Nephron (organoid): Measurements from ENCODE around the gene ALK.

Experiments
- H3K27ac Mint-ChIP-seq, 3 experiments: 2 replicates each; pipeline ENCODE4 v1.8.0; 2020; ENCODE audit warnings: mixed read lengths in 3 of 3, mild to moderate bottlenecking in 2 of 3, moderate library complexity in 1 of 3
- H3K27me3 Mint-ChIP-seq: 2 replicates; pipeline ENCODE4 v1.8.0; 2021; ENCODE audit warnings: low read depth, mild to moderate bottlenecking, moderate library complexity, mixed read lengths
- H3K36me3 Mint-ChIP-seq: 2 replicates; pipeline ENCODE4 v1.8.0; 2020; ENCODE audit warnings: low read depth, mixed read lengths
- H3K4me1 Mint-ChIP-seq: 2 replicates; pipeline ENCODE4 v1.8.0; 2020; ENCODE audit warnings: mixed read lengths
- H3K4me3 Mint-ChIP-seq, 3 experiments: 2 replicates each; pipeline ENCODE4 v1.8.0; 2020; ENCODE audit warnings: mild to moderate bottlenecking in 3 of 3, mixed read lengths in 3 of 3, moderate library complexity in 2 of 3
- H3K9me3 Mint-ChIP-seq: 2 replicates; pipeline ENCODE4 v1.8.0; 2020; ENCODE audit warnings: mixed read lengths
- TF ChIP-seq, protein P1 (sequence below), 3 experiments: fragments of 200-600 bp; sonication (generic); IDR thresholded peaks; one replicate each; pipeline ENCODE4 v1.5.0; 2021; ENCODE audit warnings: antibody characterized with exemption in 3 of 3; ENCODE audit not compliant: unreplicated experiment in 3 of 3

Gene ALK

DNA sequence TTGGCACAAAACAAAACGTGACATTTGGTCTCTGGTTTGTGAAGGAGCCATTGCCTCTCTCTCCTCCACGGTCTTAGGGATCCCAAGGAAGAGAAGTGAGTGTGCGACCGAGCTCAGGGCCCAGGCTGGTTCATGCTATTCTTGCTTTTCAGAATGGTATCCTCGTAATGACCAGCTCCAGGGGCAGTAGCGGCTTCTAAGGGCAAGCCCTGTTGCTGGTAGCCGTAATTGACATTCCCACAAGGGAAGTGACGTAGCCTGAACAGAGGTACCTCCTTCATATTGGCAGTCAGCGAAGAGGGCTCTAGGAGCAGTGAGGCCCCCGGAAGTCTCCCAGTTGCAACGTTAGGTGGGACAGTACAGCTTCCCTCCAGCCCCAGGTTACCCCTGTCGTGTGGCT, 728.3 kb downstream of the ALK start:
- TF ChIP-seq, protein P1, sequence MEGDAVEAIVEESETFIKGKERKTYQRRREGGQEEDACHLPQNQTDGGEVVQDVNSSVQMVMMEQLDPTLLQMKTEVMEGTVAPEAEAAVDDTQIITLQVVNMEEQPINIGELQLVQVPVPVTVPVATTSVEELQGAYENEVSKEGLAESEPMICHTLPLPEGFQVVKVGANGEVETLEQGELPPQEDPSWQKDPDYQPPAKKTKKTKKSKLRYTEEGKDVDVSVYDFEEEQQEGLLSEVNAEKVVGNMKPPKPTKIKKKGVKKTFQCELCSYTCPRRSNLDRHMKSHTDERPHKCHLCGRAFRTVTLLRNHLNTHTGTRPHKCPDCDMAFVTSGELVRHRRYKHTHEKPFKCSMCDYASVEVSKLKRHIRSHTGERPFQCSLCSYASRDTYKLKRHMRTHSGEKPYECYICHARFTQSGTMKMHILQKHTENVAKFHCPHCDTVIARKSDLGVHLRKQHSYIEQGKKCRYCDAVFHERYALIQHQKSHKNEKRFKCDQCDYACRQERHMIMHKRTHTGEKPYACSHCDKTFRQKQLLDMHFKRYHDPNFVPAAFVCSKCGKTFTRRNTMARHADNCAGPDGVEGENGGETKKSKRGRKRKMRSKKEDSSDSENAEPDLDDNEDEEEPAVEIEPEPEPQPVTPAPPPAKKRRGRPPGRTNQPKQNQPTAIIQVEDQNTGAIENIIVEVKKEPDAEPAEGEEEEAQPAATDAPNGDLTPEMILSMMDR (IDR thresholded peaks at IDR 0.05; ENCODE audit: unreplicated experiment in 3 of 3) = no peak
- Mint-ChIP-seq H3K4me1 (no peaks in the 10 kb centered on the region), H3K9me3 (peaks cover 1% of the 10 kb centered on the region), H3K4me3 (no peak overlapping the region), H3K27me3 (peaks cover 10% of the 10 kb centered on the region), H3K36me3 (peaks cover 2% of the 10 kb centered on the region), H3K27ac (no peak overlapping the region)

DNA sequence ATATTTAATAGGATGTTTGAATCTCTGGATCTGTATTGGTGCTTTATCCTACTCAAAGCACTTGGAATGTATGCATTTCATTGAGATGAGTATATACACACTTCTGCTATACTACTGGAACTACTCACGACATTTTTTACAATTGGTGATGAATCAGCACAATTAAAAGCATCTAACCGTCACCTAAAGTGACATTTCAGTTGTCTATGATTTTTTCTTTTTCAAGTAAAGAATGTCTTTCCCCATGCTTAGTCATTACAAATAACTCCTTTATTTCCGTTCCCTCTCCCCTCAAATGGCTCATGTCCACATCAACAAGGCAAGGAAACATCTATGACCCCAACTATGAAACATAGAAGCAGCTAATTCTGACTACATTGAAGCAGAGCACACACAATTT, 728.9 kb downstream of the ALK start:
- Mint-ChIP-seq H3K27ac (no peak overlapping the region), H3K4me1 (no peaks in the 10 kb centered on the region), H3K36me3 (peaks cover 7% of the 10 kb centered on the region), H3K27me3 (peaks cover 10% of the 10 kb centered on the region), H3K4me3 (no peak overlapping the region), H3K9me3 (peaks cover 6% of the 10 kb centered on the region)
- TF ChIP-seq, protein P1 (IDR thresholded peaks at IDR 0.05; ENCODE audit: unreplicated experiment in 3 of 3) = no peak

DNA sequence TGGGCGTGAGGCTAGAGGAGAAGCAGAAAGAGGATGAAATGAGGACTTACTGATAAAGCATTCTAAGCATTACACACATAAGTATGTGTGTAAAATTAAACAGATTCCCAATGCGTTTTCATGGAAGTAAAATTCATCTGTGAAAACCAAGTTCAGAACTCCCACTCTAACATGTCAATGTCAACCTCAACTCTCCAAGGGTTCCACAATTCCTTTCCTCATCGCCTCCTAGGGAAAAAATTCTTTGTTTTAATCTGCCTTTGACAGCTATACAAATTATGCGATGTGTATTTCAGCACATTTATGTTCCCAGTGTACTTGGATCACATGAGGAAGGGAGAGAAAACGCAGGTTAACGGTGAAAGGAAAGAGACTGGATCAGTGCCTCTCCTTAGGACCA, 729.6 kb downstream of the ALK start:
- Mint-ChIP-seq H3K4me1 (no peaks in the 10 kb centered on the region), H3K9me3 (peaks cover 7% of the 10 kb centered on the region), H3K27ac (no peak overlapping the region), H3K27me3 (peaks cover 7% of the 10 kb centered on the region), H3K36me3 (peaks cover 9% of the 10 kb centered on the region), H3K4me3 (no peak overlapping the region)
- TF ChIP-seq, protein P1 (IDR thresholded peaks at IDR 0.05; ENCODE audit: unreplicated experiment in 3 of 3) = no peak

DNA sequence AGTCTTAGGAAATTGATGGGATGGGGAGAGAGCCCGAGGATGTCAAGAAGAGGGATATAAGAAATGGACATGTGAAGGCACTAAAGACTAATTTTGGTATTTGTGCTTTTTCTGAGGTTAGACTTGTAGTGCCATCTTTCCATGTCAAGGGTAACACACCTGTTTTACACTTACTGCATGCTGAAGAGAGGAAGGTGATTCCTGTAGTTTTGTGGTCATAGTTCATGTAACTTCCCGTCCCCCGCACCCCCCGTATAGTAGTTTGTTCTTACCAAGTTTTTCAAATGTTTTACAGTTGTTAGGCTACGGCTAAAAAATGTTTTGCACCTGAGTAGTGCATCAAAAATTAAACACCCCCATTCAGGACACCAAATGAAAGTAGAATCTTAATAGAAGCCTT, 732.3 kb downstream of the ALK start:
- peaks cover 13% of the 10 kb centered on the region for H3K36me3 Mint-ChIP-seq
- TF ChIP-seq, protein P1 (IDR thresholded peaks at IDR 0.05; ENCODE audit: unreplicated experiment in 3 of 3) = no peak
- no peaks in the 10 kb centered on the region for H3K4me1 Mint-ChIP-seq
- no peak overlapping the region for H3K4me3 Mint-ChIP-seq
- H3K27me3 Mint-ChIP-seq = peaks cover 4% of the 10 kb centered on the region
- no peak overlapping the region for H3K27ac Mint-ChIP-seq
- peaks cover 7% of the 10 kb centered on the region for H3K9me3 Mint-ChIP-seq

DNA sequence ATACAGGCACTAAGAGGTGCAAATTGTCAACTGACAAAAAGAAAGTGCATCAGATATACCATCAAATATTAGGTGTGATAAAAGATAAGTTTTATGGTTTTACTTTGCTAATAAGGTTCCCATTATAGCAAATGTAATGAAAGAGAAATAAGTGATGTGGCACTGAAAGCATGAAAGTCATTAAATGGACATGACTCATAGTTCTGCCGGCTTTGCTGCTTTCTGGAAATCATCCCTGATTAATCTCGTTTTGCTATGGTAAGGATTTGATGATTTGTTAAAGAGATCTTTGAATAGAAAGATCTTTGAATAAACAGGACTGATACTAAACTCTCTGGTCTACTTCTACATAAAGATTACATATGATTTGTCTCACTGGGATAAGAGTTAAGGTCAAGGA, 733.5 kb downstream of the ALK start:
- Mint-ChIP-seq H3K4me3 (no peak overlapping the region), H3K9me3 (peaks cover 7% of the 10 kb centered on the region)

DNA sequence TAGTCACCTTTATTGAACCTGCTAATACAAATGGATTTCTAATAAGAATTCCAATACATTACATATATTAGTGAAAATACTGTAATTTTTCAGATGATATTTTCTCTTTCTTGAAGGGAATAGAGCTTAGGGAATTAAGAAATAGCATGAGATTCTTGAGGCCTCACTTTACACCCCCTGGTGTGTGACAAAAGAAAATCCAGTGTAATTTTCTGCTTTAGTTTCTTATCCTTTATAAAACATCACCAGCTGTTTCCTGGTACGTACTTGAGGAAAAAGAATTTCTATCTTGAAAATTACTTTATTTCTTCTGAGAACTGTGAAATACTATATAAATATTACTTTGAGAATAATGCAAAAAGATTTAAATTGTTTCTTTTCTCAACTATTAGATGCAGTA, 734.6 kb downstream of the ALK start:
- Mint-ChIP-seq H3K27ac (no peak overlapping the region), H3K36me3 (peaks cover 13% of the 10 kb centered on the region), H3K4me3 (no peak overlapping the region), H3K4me1 (no peaks in the 10 kb centered on the region), H3K9me3 (peaks cover 7% of the 10 kb centered on the region), H3K27me3 (no peaks in the 10 kb centered on the region)
- TF ChIP-seq, protein P1 (IDR thresholded peaks at IDR 0.05; ENCODE audit: unreplicated experiment in 3 of 3) = no peak

More for the DNA sequence above, 733.5 kb downstream of the ALK start:
- Mint-ChIP-seq H3K27me3 (no peaks in the 10 kb centered on the region), H3K4me1 (no peaks in the 10 kb centered on the region), H3K36me3 (peaks cover 13% of the 10 kb centered on the region), H3K27ac (no peak overlapping the region)
- TF ChIP-seq, protein P1 (IDR thresholded peaks at IDR 0.05; ENCODE audit: unreplicated experiment in 3 of 3) = no peak
